Measurements from ENCODE around the gene MYMX. TPM values are rescaled to one million over a fixed set of nuclear protein-coding genes. Genes with fewer than 3 reads are reported as not detected.

Gene MYMX
- total and polyA plus RNA-seq, 2 of the 13 experiments (the other 11 are each of a cell fraction or from before 2014, with no cell fraction given): not detected

DNA sequence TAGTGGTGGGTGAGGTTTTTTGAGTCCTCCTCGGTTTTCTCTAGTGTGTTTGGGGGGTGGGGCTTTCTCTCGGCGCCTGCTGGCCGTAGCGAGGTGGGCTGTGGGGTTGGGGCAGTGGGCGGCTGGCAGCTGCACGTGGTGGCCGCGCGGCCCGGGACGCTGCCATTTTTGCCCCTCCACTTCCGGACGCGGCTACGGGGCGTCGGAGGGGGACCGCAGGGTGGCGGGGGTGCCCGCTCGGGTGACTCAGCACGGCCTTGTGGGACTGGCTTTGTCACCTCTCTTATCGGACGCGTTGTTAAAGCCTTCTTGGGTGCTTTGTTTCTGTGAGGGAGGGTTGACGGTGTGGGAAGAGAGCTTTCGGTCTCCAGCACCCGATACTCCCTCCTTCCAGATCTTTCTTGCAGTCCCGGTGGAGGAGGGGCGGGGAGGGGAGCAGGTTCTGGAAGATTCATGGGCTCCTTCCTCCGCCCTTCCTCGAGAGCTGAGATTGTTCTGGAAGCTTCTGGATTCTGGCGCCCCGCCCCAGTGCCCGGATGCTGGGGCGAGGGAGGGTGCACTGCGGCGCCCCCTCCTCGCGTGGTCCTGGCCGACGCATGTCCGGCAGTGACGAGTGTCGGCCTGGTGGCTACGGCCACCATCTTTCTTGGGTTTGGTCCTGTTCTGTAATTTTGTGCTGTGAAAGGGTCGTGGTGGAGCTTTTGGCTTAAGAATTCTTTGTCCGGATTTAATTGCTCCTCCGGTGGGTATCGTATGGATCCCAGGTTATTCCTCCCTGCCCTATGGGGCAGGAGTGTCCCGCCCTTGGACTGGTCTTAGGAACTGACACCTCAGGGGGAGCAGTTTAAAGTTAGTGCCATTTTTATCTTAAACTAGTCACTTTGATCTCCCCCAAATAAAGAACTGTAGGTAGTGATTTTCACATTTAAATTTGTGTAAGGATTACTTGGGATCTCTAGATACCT is 30.9 kb downstream of the MYMX start (continued):
- TF ChIP-seq GABPA (IDR thresholded peaks at IDR 0.05; ENCODE audit: low read depth, low read length) (no peak), GABPA (CRISPR knock-in tag; IDR thresholded peaks at IDR 0.05; ENCODE audit: low read depth) (peak; percentile 67), NONO (IDR thresholded peaks at IDR 0.05) (no peak), NONO (CRISPR knock-in tag; conservative IDR thresholded peaks at IDR 0.05) (0 out of 2 replicates have a peak, but pooled peaks have one; percentile 14), MYC (CRISPR knock-in tag; IDR thresholded peaks at IDR 0.05; ENCODE audit: borderline replicate concordance) (peak; percentile 95), POLR2G (IDR thresholded peaks at IDR 0.05; ENCODE audit: low read depth, low read length) (no peak), SP1 (IDR thresholded peaks at IDR 0.05) (no peak), SP1 (CRISPR knock-in tag; IDR thresholded peaks at IDR 0.05) (no peak), CEBPB (IDR thresholded peaks at IDR 0.05; ENCODE audit: borderline replicate concordance, low read depth, low read length) (no peak), MAF1 (CRISPR knock-in tag; IDR thresholded peaks at IDR 0.05; ENCODE audit: borderline replicate concordance) (no peak), CHCHD3 (CRISPR knock-in tag; IDR thresholded peaks at IDR 0.05) (0 out of 2 replicates have a peak, but pooled peaks have one; percentile 26), ZNF142 (CRISPR knock-in tag; IDR thresholded peaks at IDR 0.05) (no peak), PAX8 (CRISPR knock-in tag; IDR thresholded peaks at IDR 0.05; ENCODE audit: borderline replicate concordance) (0 out of 2 replicates have a peak, but pooled peaks have one; percentile 6), ZNF614 (CRISPR knock-in tag; IDR thresholded peaks at IDR 0.05; ENCODE audit: borderline replicate concordance) (no peak), PHF20 (CRISPR knock-in tag; IDR thresholded peaks at IDR 0.05) (peak; percentile 44), KDM1A (CRISPR knock-in tag; IDR thresholded peaks at IDR 0.05) (no peak), NR2F6 (IDR thresholded peaks at IDR 0.05) (no peak), NR2F6 (CRISPR knock-in tag; IDR thresholded peaks at IDR 0.05) (no peak), ZNF30 (CRISPR knock-in tag; IDR thresholded peaks at IDR 0.05) (no peak), ZNF224 (CRISPR knock-in tag; IDR thresholded peaks at IDR 0.05) (peak; percentile 84), HBP1 (CRISPR knock-in tag; IDR thresholded peaks at IDR 0.05; ENCODE audit: low read depth) (no peak)
- TF ChIP-seq, protein P1, sequence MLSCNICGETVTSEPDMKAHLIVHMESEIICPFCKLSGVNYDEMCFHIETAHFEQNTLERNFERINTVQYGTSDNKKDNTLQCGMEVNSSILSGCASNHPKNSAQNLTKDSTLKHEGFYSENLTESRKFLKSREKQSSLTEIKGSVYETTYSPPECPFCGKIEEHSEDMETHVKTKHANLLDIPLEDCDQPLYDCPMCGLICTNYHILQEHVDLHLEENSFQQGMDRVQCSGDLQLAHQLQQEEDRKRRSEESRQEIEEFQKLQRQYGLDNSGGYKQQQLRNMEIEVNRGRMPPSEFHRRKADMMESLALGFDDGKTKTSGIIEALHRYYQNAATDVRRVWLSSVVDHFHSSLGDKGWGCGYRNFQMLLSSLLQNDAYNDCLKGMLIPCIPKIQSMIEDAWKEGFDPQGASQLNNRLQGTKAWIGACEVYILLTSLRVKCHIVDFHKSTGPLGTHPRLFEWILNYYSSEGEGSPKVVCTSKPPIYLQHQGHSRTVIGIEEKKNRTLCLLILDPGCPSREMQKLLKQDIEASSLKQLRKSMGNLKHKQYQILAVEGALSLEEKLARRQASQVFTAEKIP (CRISPR knock-in tag; IDR thresholded peaks at IDR 0.05; ENCODE audit: borderline replicate concordance): no peak
